ENCODE results near the gene SCUBE1.
"Not testable (repeated sequence)": the region's sequence is repeated elsewhere in the genome, so short reads cannot be mapped to it uniquely, and the experiment has no call there.

SCUBE1 gene

GRCh38 chr22:43281394-43281793, 61.8 kb downstream of the SCUBE1 start:
- no peak for DNase-seq (ENCODE audit: low read depth in 2 of 2, low spot score in 1 of 2)

- DNase-seq (ENCODE audit: low read depth in 2 of 2, low spot score in 1 of 2) = not testable (repeated sequence)
These were observed 62.7 kb downstream of the SCUBE1 start for GRCh38 chr22:43280523-43280886.

GRCh38 chr22:43279867-43280522, 63.2 kb downstream of the SCUBE1 start:
- DNase-seq (ENCODE audit: low read depth in 2 of 2, low spot score in 1 of 2) = no peak

- no peak for DNase-seq (ENCODE audit: low read depth in 2 of 2, low spot score in 1 of 2)
These were observed 65.1 kb downstream of the SCUBE1 start for GRCh38 chr22:43277987-43278601.

GRCh38 chr22:43277091-43277490, 66.1 kb downstream of the SCUBE1 start:
- DNase-seq (ENCODE audit: low read depth in 2 of 2, low spot score in 1 of 2) = no peak

GRCh38 chr22:43276321-43276720, 66.9 kb downstream of the SCUBE1 start:
- DNase-seq (ENCODE audit: low read depth in 2 of 2, low spot score in 1 of 2) = no peak

GRCh38 chr22:43275545-43276317, 67.4 kb downstream of the SCUBE1 start:
- DNase-seq (ENCODE audit: low read depth in 2 of 2, low spot score in 1 of 2) = no peak

GRCh38 chr22:43274595-43275240, 68.5 kb downstream of the SCUBE1 start:
- DNase-seq (ENCODE audit: low read depth in 2 of 2, low spot score in 1 of 2) = no peak

- no peak for DNase-seq (ENCODE audit: low read depth in 2 of 2, low spot score in 1 of 2)
These were observed 69.2 kb downstream of the SCUBE1 start for GRCh38 chr22:43273902-43274484.

- no peak for DNase-seq (ENCODE audit: low read depth in 2 of 2, low spot score in 1 of 2)
These were observed 70.3 kb downstream of the SCUBE1 start for GRCh38 chr22:43272869-43273318.

- no peak for DNase-seq (ENCODE audit: low read depth in 2 of 2, low spot score in 1 of 2)
These were observed 70.9 kb downstream of the SCUBE1 start for GRCh38 chr22:43272301-43272700.

GRCh38 chr22:43270949-43271348, 72.2 kb downstream of the SCUBE1 start:
- no peak for DNase-seq (ENCODE audit: low read depth in 2 of 2, low spot score in 1 of 2)

GRCh38 chr22:43270314-43270908, 72.8 kb downstream of the SCUBE1 start:
- DNase-seq (ENCODE audit: low read depth in 2 of 2, low spot score in 1 of 2) = no peak

GRCh38 chr22:43269646-43270045, 73.5 kb downstream of the SCUBE1 start:
- no peak for DNase-seq (ENCODE audit: low read depth in 2 of 2, low spot score in 1 of 2)

GRCh38 chr22:43269246-43269645, 73.9 kb downstream of the SCUBE1 start:
- no peak for DNase-seq (ENCODE audit: low read depth in 2 of 2, low spot score in 1 of 2)

- no peak for DNase-seq (ENCODE audit: low read depth in 2 of 2, low spot score in 1 of 2)
These were observed 75.1 kb downstream of the SCUBE1 start for GRCh38 chr22:43267981-43268660.

- DNase-seq (ENCODE audit: low read depth in 2 of 2, low spot score in 1 of 2) = no peak
These were observed 75.7 kb downstream of the SCUBE1 start for GRCh38 chr22:43267332-43267980.

GRCh38 chr22:43266076-43266475, 77.1 kb downstream of the SCUBE1 start:
- no peak for DNase-seq (ENCODE audit: low read depth in 2 of 2, low spot score in 1 of 2)

- DNase-seq (ENCODE audit: low read depth in 2 of 2, low spot score in 1 of 2) = peak; percentile 68 to 71
These were observed 79.3 kb downstream of the SCUBE1 start for GRCh38 chr22:43263645-43264514.
